Endometrial microvascular endothelial cells (primary cell): Measurements from ENCODE around the gene SNED1. TPM values are rescaled to one million over a fixed set of nuclear protein-coding genes. Genes with fewer than 3 reads are reported as not detected.

Experiments
- in situ Hi-C: cut with HindIII; loops from 2 replicates; pipeline ENCODE4 v1.10.0; 2017; ENCODE audit warnings: low sequenced_read_pairs, low pct_unique_long_range_greater_than_20kb; ENCODE audit errors: inconsistent ontology term
- total RNA-seq: library from RNA; depleted of rRNA; stranded (reverse); fragments of >200 nt; gene quantifications from one replicate; pipeline ENCODE4 v1.2.3, GENCODE V29; 2015; ENCODE audit errors: inconsistent ontology term

SNED1 gene
- total RNA-seq, 1 donor from 2014 or later: 15.0 TPM

- in situ Hi-C loops: no loop called here
Measured at GRCh38 chr2:241126201-241126611, 127.8 kb downstream of the SNED1 start.

GRCh38 chr2:241126771-241127202, 128.4 kb downstream of the SNED1 start:
- in situ Hi-C loops: no loop called here

- in situ Hi-C loops: no loop called here
Measured at GRCh38 chr2:241128266-241128665, 129.8 kb downstream of the SNED1 start.

- in situ Hi-C loops: no loop called here
Measured at GRCh38 chr2:241129086-241129871, 130.9 kb downstream of the SNED1 start.

- in situ Hi-C loops: no loop called here
Measured at GRCh38 chr2:241130316-241130715, 131.9 kb downstream of the SNED1 start.

- in situ Hi-C loops: no loop called here
Measured at GRCh38 chr2:241131531-241131930, 133.1 kb downstream of the SNED1 start.

GRCh38 chr2:241132538-241133435, 134.4 kb downstream of the SNED1 start:
- in situ Hi-C loops: no loop called here

GRCh38 chr2:241133436-241133820, 135.0 kb downstream of the SNED1 start:
- in situ Hi-C loops: no loop called here

- in situ Hi-C loops: no loop called here
Measured at GRCh38 chr2:241134711-241135110, 136.3 kb downstream of the SNED1 start.

- in situ Hi-C loops: no loop called here
Measured at GRCh38 chr2:241135737-241136136, 137.3 kb downstream of the SNED1 start.

- in situ Hi-C loops: no loop called here
Measured at GRCh38 chr2:241136191-241136590, 137.8 kb downstream of the SNED1 start.

GRCh38 chr2:241136661-241137260, 138.3 kb downstream of the SNED1 start:
- in situ Hi-C loops: no loop called here

- in situ Hi-C loops: no loop called here
Measured at GRCh38 chr2:241137276-241138190, 139.1 kb downstream of the SNED1 start.

- in situ Hi-C loops: no loop called here
Measured at GRCh38 chr2:241138471-241138870, 140.1 kb downstream of the SNED1 start.

- in situ Hi-C loops: no loop called here
Measured at GRCh38 chr2:241139531-241140444, 141.4 kb downstream of the SNED1 start.

- in situ Hi-C loops: no loop called here
Measured at GRCh38 chr2:241140445-241140840, 142.0 kb downstream of the SNED1 start.

- in situ Hi-C loops: no loop called here
Measured at GRCh38 chr2:241141214-241141770, 142.9 kb downstream of the SNED1 start.
